K562 (cell line): ENCODE measurements around the gene IFNAR2. TPM values are rescaled to one million over a fixed set of nuclear protein-coding genes. Genes with fewer than 3 reads are reported as not detected.

Experiments
- ATAC-seq: fragments of 200-7000 bp; cut with Tn5 transposase; 3 replicates; pipeline ENCODE4 v1.9.1; 2020; ENCODE audit warnings: moderate library complexity
- BruUV-seq: library from RNA; stranded (reverse); fragments of 400-500 nt; replicated peaks from 2 replicates; lab custom pipeline; 2021; lab: Mats Ljungman, UMichigan
- CTCF ChIA-PET: fragments of 300-600 bp; formaldehyde crosslinking; extraction: SDS; loops from one replicate; lab custom pipeline; 2021; ENCODE audit warnings: low intra/inter-chr PET ratio; lab: Yijun Ruan, JAX
- POLR2A ChIA-PET: fragments of 300-600, 350-650 bp; sonication (Branson Sonifier 250); formaldehyde crosslinking; extraction: SDS; loops from one replicate; lab custom pipeline; 2021; ENCODE audit warnings: antibody characterized with exemption, inconsistent platforms; lab: Yijun Ruan, JAX
- DNase-seq, 4 experiments: peaks; one replicate each; pipeline versions ENCODE4 v3.0.0 to v3.0.0-alpha.2; 2011 to 2018; ENCODE audit warnings: low spot score in 3 of 4, mixed read lengths in 3 of 4; ENCODE audit errors: extremely low read depth in 1 of 4
- FAIRE-seq: peaks from 2 replicates; lab custom pipeline; 2011; peaks lifted over from hg19 to GRCh38; lab: Jason Lieb, UNC
- H2AFZ ChIP-seq: 2 replicates; pipeline ENCODE4 v1.6.0; 2011; ENCODE audit warnings: low read depth, low read length, control low read depth, inconsistent platforms
- H3K27ac ChIP-seq: fragments of 200-600 bp; 3 replicates; pipeline ENCODE4 v1.8.0; 2011; ENCODE audit warnings: low read depth, mild to moderate bottlenecking, control low read depth, inconsistent platforms, low read length, moderate library complexity, mixed read lengths; ENCODE audit errors: extremely low read depth
- H3K27me3 ChIP-seq, 2 experiments: fragments of 300-600 bp in 1 of 2; 2 replicates in 1 of 2; 3 replicates in 1 of 2; pipeline versions ENCODE4 v1.6.0 to v1.8.0; 2011; ENCODE audit warnings: inconsistent platforms in 2 of 2, low read length in 2 of 2, mild to moderate bottlenecking in 1 of 2, mixed read lengths in 1 of 2, moderate library complexity in 1 of 2; ENCODE audit not compliant: control insufficient read depth in 2 of 2, insufficient read depth in 2 of 2
- H3K36me3 ChIP-seq: fragments of 300-600 bp; 3 replicates; pipeline ENCODE4 v1.8.0; 2011; ENCODE audit warnings: mild to moderate bottlenecking, low read length, inconsistent platforms; ENCODE audit not compliant: control insufficient read depth, insufficient read depth
- H3K4me1 ChIP-seq, 2 experiments: fragments of 200-600 bp in 1 of 2; replicated peaks in 1 of 2; 2 replicates in 1 of 2; 3 replicates in 1 of 2; pipeline versions ENCODE4 v1.5.1 to v1.8.0; 2011; ENCODE audit warnings: inconsistent platforms in 2 of 2, low read length in 2 of 2, mild to moderate bottlenecking in 1 of 2, mixed read lengths in 1 of 2, moderate library complexity in 1 of 2; ENCODE audit not compliant: control insufficient read depth in 2 of 2, insufficient read depth in 2 of 2
- H3K4me2 ChIP-seq: 2 replicates; pipeline ENCODE4 v1.6.1; 2011; ENCODE audit warnings: low read length, control low read depth, inconsistent platforms, mixed read lengths; ENCODE audit not compliant: insufficient read depth
- H3K4me3 ChIP-seq: fragments of 200-600 bp; sonication (generic), shearing (Covaris generic); 2 replicates; pipeline ENCODE4 v1.5.1; 2016; ENCODE audit warnings: control low read depth, inconsistent platforms
- H3K79me2 ChIP-seq: fragments of 200-600 bp; 3 replicates; pipeline ENCODE4 v1.8.0; 2011; ENCODE audit warnings: low read length, inconsistent platforms; ENCODE audit not compliant: control insufficient read depth, insufficient read depth
- H3K9ac ChIP-seq, 2 experiments: 2 replicates each; pipeline versions ENCODE4 v1.6.0 to v1.6.1; 2011; ENCODE audit warnings: low read depth in 2 of 2, low read length in 2 of 2, control low read depth in 1 of 2, inconsistent platforms in 1 of 2, mild to moderate bottlenecking in 1 of 2, mixed read lengths in 1 of 2; ENCODE audit not compliant: insufficient read depth in 1 of 2
- H3K9me1 ChIP-seq: one replicate; pipeline ENCODE4 v1.6.0; 2011; ENCODE audit warnings: inconsistent platforms, mild to moderate bottlenecking, low read length, moderate library complexity; ENCODE audit not compliant: control insufficient read depth, insufficient read depth
- H3K9me3 ChIP-seq: replicated peaks from 2 replicates; pipeline ENCODE4 v1.5.1; 2011; ENCODE audit warnings: low read depth, low read length, inconsistent platforms; ENCODE audit not compliant: control insufficient read depth, insufficient read depth
- H4K20me1 ChIP-seq: replicated peaks from 2 replicates; pipeline ENCODE4 v1.6.1; 2011; ENCODE audit warnings: low read length, inconsistent platforms, mixed read lengths; ENCODE audit not compliant: control insufficient read depth, insufficient read depth
- CBX3 ChIP-seq, 2 experiments: IDR thresholded peaks; 1 replicate in 1 of 2; 2 replicates in 1 of 2; pipeline ENCODE4 v1.6.1; 2012; ENCODE audit warnings: inconsistent platforms in 2 of 2, low read length in 2 of 2, borderline replicate concordance in 1 of 2, control low read depth in 1 of 2
- HDAC6 ChIP-seq: IDR thresholded peaks from 2 replicates; pipeline ENCODE4 v1.6.1; 2012; ENCODE audit warnings: low read depth, mild to moderate bottlenecking, control low read depth, inconsistent platforms, low read length, moderate library complexity
- ID3 ChIP-seq, 2 experiments: fragments of 250-450 bp in 1 of 2; fragments of 450-650 bp in 1 of 2; sonication (Bioruptor Pico) in 1 of 2; IDR thresholded peaks; 2 replicates each; pipeline versions ENCODE4 v1.6.1 to v1.8.0; 2016 to 2021; ENCODE audit warnings: mild to moderate bottlenecking in 2 of 2, moderate library complexity in 2 of 2, missing compliant biosample characterization in 1 of 2, missing genetic modification characterization in 1 of 2
- IRF2 ChIP-seq: sonication (generic); formaldehyde crosslinking; IDR thresholded peaks from 2 replicates; pipeline ENCODE4 v1.8.1; 2022; ENCODE audit warnings: mild to moderate bottlenecking, missing genetic modification reagents
- RREB1 ChIP-seq: fragments of 250-450 bp; sonication (Bioruptor Pico); IDR thresholded peaks from 2 replicates; pipeline ENCODE4 v1.4.0; 2020
- SMAD2 ChIP-seq: fragments of 150-350 bp; IDR thresholded peaks from 2 replicates; pipeline ENCODE4 v1.6.1; 2014; ENCODE audit warnings: low read depth, mild to moderate bottlenecking, low read length
- ZNF212 ChIP-seq: fragments of 450-650 bp; formaldehyde crosslinking; IDR thresholded peaks from 2 replicates; pipeline ENCODE4 v1.4.0; 2020; ENCODE audit warnings: mild to moderate bottlenecking
- WGBS: fragments of 100-300 bp; shearing (Covaris generic); methylation state at CpG from one replicate; pipeline ENCODE4 v1.1.6; 2016; ENCODE audit warnings: low coverage, mixed read lengths; ENCODE audit not compliant: insufficient coverage; ENCODE audit errors: missing lambda C conversion rate; 5-methylcytosine and 5-hydroxymethylcytosine counted together
- in situ Hi-C: fragments of 300-500 bp; cut with MboI; formaldehyde crosslinking; loops from 4 replicates; pipeline ENCODE4 v1.15.0; 2018; ENCODE audit warnings: inconsistent platforms, mixed read lengths
- intact Hi-C: fragments of 100-400 bp; cut with micrococcal nuclease; formaldehyde crosslinking; loops from 2 replicates; pipeline ENCODE4 v1.14.2; 2022
- polyA plus RNA-seq, 8 experiments: library from polyadenylated mRNA; depleted of rRNA in 4 of 8; stranded (reverse) in 5 of 8; unstranded in 3 of 8; fragments of >200 nt; fragmentation: Nextera tagmentation in 2 of 8; fragmentation: Illumina TruSeq in 1 of 8; extraction: Ambion mirVana in 2 of 8; extraction: Trizol in 1 of 8; gene quantifications; 2 replicates each; pipeline versions ENCODE4 v1.2.1 to v1.2.3, GENCODE V29; 2011 to 2014; ENCODE audit warnings: inconsistent platforms in 1 of 8, missing spikeins in 1 of 8
- total RNA-seq, 7 experiments: library from RNA; depleted of rRNA in 6 of 7; stranded (reverse); fragments of >200 nt in 6 of 7; fragmentation: Illumina TruSeq in 2 of 7; extraction: Trizol in 2 of 7; gene quantifications; 2 replicates each; pipeline versions ENCODE4 v1.2.1 to v1.2.3, GENCODE V29; 2011 to 2021; ENCODE audit warnings: low replicate concordance in 1 of 7
- TF ChIP-seq, protein P1 (sequence below): fragments of 250-450 bp; sonication (Bioruptor Pico); IDR thresholded peaks from 2 replicates; pipeline ENCODE4 v1.5.0; 2020; ENCODE audit warnings: mild to moderate bottlenecking
- TF ChIP-seq, protein P2 (sequence below): fragments of 250-450 bp; sonication (Bioruptor Pico); IDR thresholded peaks from 2 replicates; pipeline ENCODE4 v1.5.0; 2021
- TF ChIP-seq, protein P3 (sequence below): fragments of 450-650 bp; IDR thresholded peaks from 2 replicates; pipeline ENCODE4 v1.6.1; 2016; ENCODE audit warnings: low read depth, mild to moderate bottlenecking, moderate library complexity

IFNAR2 gene
- total and polyA plus RNA-seq, 9 of the 15 experiments (the other 6 are each of a cell fraction or from before 2014, with no cell fraction given) = 1.7 to 48.3 (median 8.4) TPM

- TF ChIP-seq ID3 (CRISPR knock-in tag; IDR thresholded peaks at IDR 0.05) = no peak
- no peak for TF ChIP-seq ID3 (tag; IDR thresholded peaks at IDR 0.05)
- TF ChIP-seq SMAD2 = no peak
- no peak for TF ChIP-seq ZNF212
- no peak for TF ChIP-seq CBX3 (IDR thresholded peaks at IDR 0.05; ENCODE audit: borderline replicate concordance in 1 of 2, low read length in 2 of 2)
Observed at GRCh38 chr21:33245289-33245918, 15.7 kb downstream of the IFNAR2 start (continued).

GRCh38 chr21:33246506-33246905 lies 16.8 kb downstream of the IFNAR2 start:
- H3K27ac ChIP-seq = no peak overlapping the region
- intact Hi-C loops = no loop called here
- no peak for DNase-seq
- no peak for ATAC-seq
- FAIRE-seq = no peak
- H3K4me3 ChIP-seq = no peak overlapping the region
- H3K4me2 ChIP-seq = no peak overlapping the region
- H3K9me1 ChIP-seq = no peaks in the 10 kb centered on the region
- no peaks in the 10 kb centered on the region; a peak in 1 of 5 replicates for H3K4me1 ChIP-seq
- no peaks in the 10 kb centered on the region for H3K9me3 ChIP-seq
- no peaks in the 10 kb centered on the region for H3K79me2 ChIP-seq
- H4K20me1 ChIP-seq = no peaks in the 10 kb centered on the region
- peaks cover 77% of the 10 kb centered on the region for H3K36me3 ChIP-seq
- 87% methylated on average over 5 of the region's 5 CpGs for WGBS
- H3K27me3 ChIP-seq = no peaks in the 10 kb centered on the region
- ChIA-PET POLR2A (no interaction called here), CTCF (no interaction called here)
- BruUV-seq = no TSS peak
- H2AFZ ChIP-seq = no peak overlapping the region
- H3K9ac ChIP-seq = no peak overlapping the region
- in situ Hi-C loops = no loop called here
- TF ChIP-seq IRF2 = no peak
- TF ChIP-seq, protein P1, sequence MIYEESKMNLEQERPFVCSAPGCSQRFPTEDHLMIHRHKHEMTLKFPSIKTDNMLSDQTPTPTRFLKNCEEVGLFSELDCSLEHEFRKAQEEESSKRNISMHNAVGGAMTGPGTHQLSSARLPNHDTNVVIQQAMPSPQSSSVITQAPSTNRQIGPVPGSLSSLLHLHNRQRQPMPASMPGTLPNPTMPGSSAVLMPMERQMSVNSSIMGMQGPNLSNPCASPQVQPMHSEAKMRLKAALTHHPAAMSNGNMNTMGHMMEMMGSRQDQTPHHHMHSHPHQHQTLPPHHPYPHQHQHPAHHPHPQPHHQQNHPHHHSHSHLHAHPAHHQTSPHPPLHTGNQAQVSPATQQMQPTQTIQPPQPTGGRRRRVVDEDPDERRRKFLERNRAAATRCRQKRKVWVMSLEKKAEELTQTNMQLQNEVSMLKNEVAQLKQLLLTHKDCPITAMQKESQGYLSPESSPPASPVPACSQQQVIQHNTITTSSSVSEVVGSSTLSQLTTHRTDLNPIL = no peak
- TF ChIP-seq RREB1 (CRISPR knock-in tag) = no peak
- TF ChIP-seq, protein P2, sequence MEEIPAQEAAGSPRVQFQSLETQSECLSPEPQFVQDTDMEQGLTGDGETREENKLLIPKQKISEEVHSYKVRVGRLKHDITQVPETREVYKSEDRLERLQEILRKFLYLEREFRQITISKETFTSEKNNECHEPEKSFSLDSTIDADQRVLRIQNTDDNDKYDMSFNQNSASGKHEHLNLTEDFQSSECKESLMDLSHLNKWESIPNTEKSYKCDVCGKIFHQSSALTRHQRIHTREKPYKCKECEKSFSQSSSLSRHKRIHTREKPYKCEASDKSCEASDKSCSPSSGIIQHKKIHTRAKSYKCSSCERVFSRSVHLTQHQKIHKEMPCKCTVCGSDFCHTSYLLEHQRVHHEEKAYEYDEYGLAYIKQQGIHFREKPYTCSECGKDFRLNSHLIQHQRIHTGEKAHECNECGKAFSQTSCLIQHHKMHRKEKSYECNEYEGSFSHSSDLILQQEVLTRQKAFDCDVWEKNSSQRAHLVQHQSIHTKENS (CRISPR knock-in tag) = no peak
- TF ChIP-seq, protein P3, sequence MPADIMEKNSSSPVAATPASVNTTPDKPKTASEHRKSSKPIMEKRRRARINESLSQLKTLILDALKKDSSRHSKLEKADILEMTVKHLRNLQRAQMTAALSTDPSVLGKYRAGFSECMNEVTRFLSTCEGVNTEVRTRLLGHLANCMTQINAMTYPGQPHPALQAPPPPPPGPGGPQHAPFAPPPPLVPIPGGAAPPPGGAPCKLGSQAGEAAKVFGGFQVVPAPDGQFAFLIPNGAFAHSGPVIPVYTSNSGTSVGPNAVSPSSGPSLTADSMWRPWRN = no peak
- no peak for TF ChIP-seq HDAC6
